ENCODE measurements around the gene STMND1. TPM values are rescaled to one million over a fixed set of nuclear protein-coding genes. Genes with fewer than 3 reads are reported as not detected.

Gene STMND1
- total RNA-seq, 2 donors from 2014 or later: not detected

DNA sequence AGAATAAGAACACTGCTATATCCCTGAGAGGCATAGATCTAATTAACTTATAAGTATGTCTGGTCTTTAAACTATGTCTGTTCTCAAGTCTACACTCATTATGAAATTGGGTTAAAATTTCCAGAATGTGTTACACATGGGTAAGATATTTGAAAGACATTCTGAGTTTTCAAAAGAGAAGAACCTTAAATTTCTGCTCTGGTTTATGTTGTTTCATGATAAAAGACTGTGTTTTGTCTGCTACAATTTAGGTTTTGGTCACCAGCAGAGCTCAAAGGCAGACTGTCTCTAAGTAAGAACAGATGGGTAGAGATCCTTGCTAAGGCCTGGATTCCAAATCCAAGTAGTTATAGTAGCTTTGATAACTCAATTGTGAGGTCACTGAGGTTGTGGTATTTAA lies 6.0 kb downstream of the STMND1 start:
- H3K27me3 ChIP-seq (replicated peaks; ENCODE audit: insufficient read depth): no peaks in the 10 kb centered on the region
- DNase-seq (ENCODE audit: low spot score) (no peak), ATAC-seq (ENCODE audit: insufficient number of reproducible peaks, low FRiP score, low read depth) (no peak)
- H3K4me1 ChIP-seq (ENCODE audit: control insufficient read depth in 1 of 2, low read depth in 2 of 2): no peaks in the 10 kb centered on the region
- TF ChIP-seq, protein P1, sequence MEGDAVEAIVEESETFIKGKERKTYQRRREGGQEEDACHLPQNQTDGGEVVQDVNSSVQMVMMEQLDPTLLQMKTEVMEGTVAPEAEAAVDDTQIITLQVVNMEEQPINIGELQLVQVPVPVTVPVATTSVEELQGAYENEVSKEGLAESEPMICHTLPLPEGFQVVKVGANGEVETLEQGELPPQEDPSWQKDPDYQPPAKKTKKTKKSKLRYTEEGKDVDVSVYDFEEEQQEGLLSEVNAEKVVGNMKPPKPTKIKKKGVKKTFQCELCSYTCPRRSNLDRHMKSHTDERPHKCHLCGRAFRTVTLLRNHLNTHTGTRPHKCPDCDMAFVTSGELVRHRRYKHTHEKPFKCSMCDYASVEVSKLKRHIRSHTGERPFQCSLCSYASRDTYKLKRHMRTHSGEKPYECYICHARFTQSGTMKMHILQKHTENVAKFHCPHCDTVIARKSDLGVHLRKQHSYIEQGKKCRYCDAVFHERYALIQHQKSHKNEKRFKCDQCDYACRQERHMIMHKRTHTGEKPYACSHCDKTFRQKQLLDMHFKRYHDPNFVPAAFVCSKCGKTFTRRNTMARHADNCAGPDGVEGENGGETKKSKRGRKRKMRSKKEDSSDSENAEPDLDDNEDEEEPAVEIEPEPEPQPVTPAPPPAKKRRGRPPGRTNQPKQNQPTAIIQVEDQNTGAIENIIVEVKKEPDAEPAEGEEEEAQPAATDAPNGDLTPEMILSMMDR (IDR thresholded peaks at IDR 0.05): no peak
- no peak overlapping the region for H3K27ac ChIP-seq
- H3K36me3 ChIP-seq: no peaks in the 10 kb centered on the region
- H3K4me3 ChIP-seq: no peak overlapping the region
- no peaks in the 10 kb centered on the region for H3K9me3 ChIP-seq

DNA sequence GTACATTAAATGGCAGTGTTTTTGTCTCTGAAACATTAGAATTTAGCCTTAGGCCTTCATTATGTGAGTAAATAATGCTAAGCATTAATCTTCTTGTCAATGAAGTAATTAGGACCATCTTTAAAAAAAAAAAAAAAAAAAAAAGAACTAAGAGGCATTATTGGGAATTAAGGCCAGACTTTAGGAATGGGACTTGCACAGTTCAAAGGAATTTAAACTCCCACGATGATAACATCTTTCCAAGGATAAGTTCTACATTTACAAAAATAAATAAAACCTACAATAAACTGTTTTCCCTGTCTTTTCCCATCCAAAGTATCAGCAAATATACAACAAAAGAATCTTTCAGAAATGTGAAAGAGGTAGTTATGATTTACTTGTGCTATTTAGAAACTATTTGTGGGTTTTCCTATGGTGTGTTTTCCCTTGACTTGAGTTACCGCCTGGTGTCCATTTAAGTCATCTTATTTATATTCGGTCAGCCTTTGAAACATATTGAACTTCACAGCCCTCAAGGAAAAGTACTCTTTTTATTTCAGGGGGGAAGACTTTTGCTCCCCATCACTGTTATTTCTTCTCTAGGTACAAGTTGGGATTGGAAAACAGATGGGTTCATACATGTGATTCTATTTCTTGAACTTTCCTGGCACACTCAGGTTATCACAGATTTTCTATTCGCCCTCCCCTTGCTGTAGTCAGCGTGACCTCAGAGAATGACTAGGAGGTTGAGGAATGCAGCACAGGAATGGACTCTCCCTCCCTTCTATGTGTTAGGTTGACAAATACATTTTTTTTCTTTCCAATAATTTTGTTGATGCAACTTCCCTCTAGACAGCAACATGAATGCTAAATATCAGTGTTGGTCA lies 13.6 kb downstream of the STMND1 start:
- H3K4me1 ChIP-seq (ENCODE audit: control insufficient read depth in 1 of 2, low read depth in 2 of 2): no peaks in the 10 kb centered on the region
- no peaks in the 10 kb centered on the region for H3K9me3 ChIP-seq
- no peaks in the 10 kb centered on the region for H3K36me3 ChIP-seq
- H3K4me3 ChIP-seq: no peak overlapping the region
- no peak overlapping the region for H3K27ac ChIP-seq
- ATAC-seq (ENCODE audit: insufficient number of reproducible peaks, low FRiP score, low read depth) (peak; percentile 60), DNase-seq (ENCODE audit: low spot score) (no peak)
- TF ChIP-seq, protein P1 (IDR thresholded peaks at IDR 0.05): no peak
- H3K27me3 ChIP-seq (replicated peaks; ENCODE audit: insufficient read depth): no peaks in the 10 kb centered on the region

DNA sequence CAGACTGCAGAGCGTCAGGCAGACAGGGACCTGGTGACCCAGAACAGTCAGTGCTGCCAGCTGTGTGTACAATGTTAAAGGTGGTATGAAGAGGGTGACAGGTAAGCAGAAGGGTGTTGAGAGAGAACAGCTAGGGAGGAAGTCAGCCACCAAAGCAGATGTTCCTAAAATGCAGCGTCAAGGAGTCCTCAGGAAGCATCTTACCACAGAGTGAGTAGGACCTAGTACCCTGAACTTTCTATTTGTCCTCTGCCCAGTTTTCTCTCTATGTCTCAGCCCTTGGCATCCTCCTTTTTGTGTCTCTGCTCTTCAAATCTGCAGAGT lies 14.2 kb downstream of the STMND1 start:
- Histone ChIP-seq H3K27me3 (replicated peaks; ENCODE audit: insufficient read depth) (no peaks in the 10 kb centered on the region), H3K4me1 (ENCODE audit: control insufficient read depth in 1 of 2, low read depth in 2 of 2) (no peaks in the 10 kb centered on the region), H3K9me3 (no peaks in the 10 kb centered on the region), H3K27ac (no peak overlapping the region), H3K36me3 (no peaks in the 10 kb centered on the region), H3K4me3 (no peak overlapping the region)
- ATAC-seq (ENCODE audit: insufficient number of reproducible peaks, low FRiP score, low read depth) (no peak), DNase-seq (ENCODE audit: low spot score) (no peak)
- TF ChIP-seq, protein P1 (IDR thresholded peaks at IDR 0.05): no peak

DNA sequence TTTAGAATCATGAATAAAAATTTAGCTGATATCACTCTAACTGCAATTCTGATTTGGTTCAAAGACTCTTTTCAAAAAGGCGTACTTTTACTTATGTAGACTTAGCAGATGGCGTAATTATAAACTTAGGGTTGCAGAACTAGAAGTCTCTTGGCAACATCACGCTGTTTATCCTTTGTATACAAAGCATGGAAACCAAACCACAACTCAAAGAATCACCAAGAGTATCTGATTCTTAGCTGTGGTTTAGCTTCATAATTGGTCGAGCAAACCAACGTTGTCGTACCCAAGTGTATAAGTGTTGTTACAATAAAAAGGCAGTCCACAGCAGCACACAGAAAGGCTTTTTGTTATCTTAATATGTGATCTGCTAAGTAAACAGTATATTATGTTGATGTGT lies 18.2 kb downstream of the STMND1 start:
- H3K27ac ChIP-seq: no peak overlapping the region
- no peaks in the 10 kb centered on the region for H3K27me3 ChIP-seq (replicated peaks; ENCODE audit: insufficient read depth)
- TF ChIP-seq, protein P1 (IDR thresholded peaks at IDR 0.05): no peak
- H3K9me3 ChIP-seq: no peaks in the 10 kb centered on the region
- no peaks in the 10 kb centered on the region for H3K36me3 ChIP-seq
- no peak for ATAC-seq (ENCODE audit: insufficient number of reproducible peaks, low FRiP score, low read depth)
- no peak for DNase-seq (ENCODE audit: low spot score)
- no peak overlapping the region for H3K4me3 ChIP-seq
- no peaks in the 10 kb centered on the region for H3K4me1 ChIP-seq (ENCODE audit: control insufficient read depth in 1 of 2, low read depth in 2 of 2)

DNA sequence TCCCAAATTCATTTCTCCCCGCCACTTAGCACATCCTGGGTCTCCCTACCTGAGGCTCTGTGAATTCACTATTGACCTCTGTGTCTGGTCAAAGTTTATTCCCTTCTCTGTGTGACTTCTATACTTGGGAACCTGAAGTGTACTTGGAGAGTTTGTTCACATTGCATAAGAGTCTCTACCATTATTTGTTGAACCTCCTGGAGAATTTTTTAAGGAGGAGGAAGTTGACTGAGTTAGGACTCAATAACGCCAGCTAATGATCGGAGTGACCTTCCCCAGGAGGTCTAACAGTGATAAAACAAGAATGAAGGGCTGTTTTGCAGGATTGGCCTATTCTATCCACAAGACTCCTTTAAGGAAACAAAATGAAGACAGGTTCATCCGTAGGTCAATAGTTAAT lies 23.6 kb downstream of the STMND1 start:
- Histone ChIP-seq H3K9me3 (no peaks in the 10 kb centered on the region), H3K36me3 (no peaks in the 10 kb centered on the region), H3K4me3 (no peak overlapping the region), H3K27ac (no peak overlapping the region), H3K4me1 (ENCODE audit: control insufficient read depth in 1 of 2, low read depth in 2 of 2) (no peaks in the 10 kb centered on the region), H3K27me3 (replicated peaks; ENCODE audit: insufficient read depth) (no peaks in the 10 kb centered on the region)
- ATAC-seq (ENCODE audit: insufficient number of reproducible peaks, low FRiP score, low read depth) (no peak), DNase-seq (ENCODE audit: low spot score) (no peak)
- TF ChIP-seq, protein P1 (IDR thresholded peaks at IDR 0.05): no peak

All from thoracic aorta (tissue), 2 donors.